Lung (tissue), 12 donors: ENCODE data around the gene SVIL. TPM values are rescaled to one million over a fixed set of nuclear protein-coding genes. Genes with fewer than 3 reads are reported as not detected.

Experiments used
- ATAC-seq: fragments of 200-7000 bp; cut with Tn5 transposase; one replicate; pipeline ENCODE4 v1.9.1; 2020; ENCODE audit warnings: moderate number of reproducible peaks; ENCODE audit not compliant: insufficient read depth, low FRiP score
- DNase-seq, 3 donors: peaks; one replicate each; pipeline ENCODE4 v3.0.0-alpha.2; 2013 to 2017
- H3K27ac ChIP-seq, 2 donors: one replicate each; pipeline ENCODE4 v1.5.1; 2013; ENCODE audit warnings: mild to moderate bottlenecking in 2 of 2, moderate library complexity in 2 of 2, control low read depth in 1 of 2, inconsistent platforms in 1 of 2, low read depth in 1 of 2, low read length in 1 of 2
- H3K27me3 ChIP-seq, 3 donors: one replicate each; pipeline ENCODE4 v1.5.1; 2013; ENCODE audit warnings: low read length in 2 of 3; ENCODE audit not compliant: control insufficient read depth in 3 of 3, insufficient read depth in 3 of 3
- H3K36me3 ChIP-seq, 4 donors: one replicate each; pipeline ENCODE4 v1.5.1; 2013; ENCODE audit warnings: low read length in 4 of 4, mild to moderate bottlenecking in 1 of 4, moderate library complexity in 1 of 4; ENCODE audit not compliant: control insufficient read depth in 4 of 4, insufficient read depth in 4 of 4
- H3K4me1 ChIP-seq, 5 donors: one replicate each; pipeline ENCODE4 v1.5.1; 2013; ENCODE audit warnings: low read length in 5 of 5, mild to moderate bottlenecking in 2 of 5, moderate library complexity in 1 of 5; ENCODE audit not compliant: control insufficient read depth in 5 of 5, insufficient read depth in 5 of 5
- H3K4me3 ChIP-seq: one replicate; pipeline ENCODE4 v1.5.1; 2013; ENCODE audit warnings: mild to moderate bottlenecking, control low read depth, moderate library complexity
- H3K9ac ChIP-seq, 2 donors: one replicate each; pipeline ENCODE4 v1.5.1; 2013; ENCODE audit warnings: low read length in 2 of 2, control low read depth in 1 of 2; ENCODE audit not compliant: insufficient read depth in 1 of 2
- H3K9me3 ChIP-seq, 4 donors: one replicate each; pipeline ENCODE4 v1.5.1; 2013; ENCODE audit warnings: low read length in 3 of 4, mild to moderate bottlenecking in 1 of 4, moderate library complexity in 1 of 4; ENCODE audit not compliant: control insufficient read depth in 4 of 4, insufficient read depth in 3 of 4
- CTCF ChIP-seq: IDR thresholded peaks from 2 replicates; pipeline ENCODE4 v1.5.1; 2012; ENCODE audit warnings: mild to moderate bottlenecking; ENCODE audit errors: control extremely low read depth, extremely low read depth
- WGBS, 2 donors: extraction: QIAGEN DNeasy Blood & Tissue Kit; methylation state at CpG; one replicate each; pipeline ENCODE4 v1.1.7; 2013; 5-methylcytosine and 5-hydroxymethylcytosine counted together
- polyA plus RNA-seq, 2 donors: library from polyadenylated mRNA; stranded (reverse); fragments of 200-250 nt; gene quantifications; one replicate each; pipeline ENCODE4 v1.2.1, GENCODE V29; 2013
- total RNA-seq, 2 donors: library from RNA; depleted of rRNA in 1 of 2; stranded (reverse); fragments of >200 nt in 1 of 2; gene quantifications; one replicate each; pipeline ENCODE4 v1.2.1, GENCODE V29; 2014 to 2021
- donor health status: control.
- donor health status: control.
- donor health status: Bipolar disorder and iron deficiency.
- donor health status: healthy.
- donor health status: DM: yes; HTN: yes; CAD: no.

Gene SVIL
- total and polyA plus RNA-seq, 4 donors = 13.6 to 117 (median 44.0) TPM

- ATAC-seq (no peak), DNase-seq (no peak)
- WGBS, 2 donors = 82 to 92% methylated on average over 12 of the region's 12 CpGs
- no peak for TF ChIP-seq CTCF
- Histone ChIP-seq H3K4me3 (no peak overlapping the region), H3K27ac (peak overlapping the region in 1 of 2 donors; percentile 85), H3K9ac (no peak overlapping the region), H3K27me3 (no peaks in the 10 kb centered on the region), H3K4me1 (peaks cover 0 to 15% (median 0%) of the 10 kb centered on the region in 5 donors), H3K9me3 (no peaks in the 10 kb centered on the region), H3K36me3 (peaks cover 0 to 9% (median 1%) of the 10 kb centered on the region in 4 donors)
Measured at GRCh38 chr10:29643771-29644501, 9.2 kb upstream of the SVIL start.

DNA sequence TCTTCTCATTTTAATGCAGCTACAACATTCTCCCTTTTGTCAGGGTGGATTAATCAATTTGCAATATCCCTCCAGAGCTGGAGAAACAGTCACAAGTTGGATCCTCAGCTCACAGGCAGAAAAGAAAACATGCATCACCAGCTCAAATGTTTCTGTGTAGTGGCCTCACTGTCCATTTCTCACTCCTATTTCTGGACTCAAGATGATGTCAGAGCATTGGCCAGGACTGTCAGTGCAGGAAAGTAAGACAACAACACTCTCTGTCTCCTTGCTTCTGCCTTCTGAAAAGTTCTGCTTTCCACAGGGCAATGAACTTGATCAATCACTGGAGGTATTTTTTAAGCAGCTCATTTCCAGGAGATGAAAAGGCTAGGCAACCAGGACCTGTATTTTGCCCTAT lies 8.2 kb upstream of the SVIL start:
- H3K4me1 ChIP-seq = peaks cover 0 to 11% (median 0%) of the 10 kb centered on the region in 5 donors
- no peak for ATAC-seq
- peak in 1 of 3 donors; percentile 53 for DNase-seq
- H3K9ac ChIP-seq = no peak overlapping the region
- H3K27ac ChIP-seq = peak overlapping the region; percentile 19 to 85
- TF ChIP-seq CTCF = no peak
- H3K4me3 ChIP-seq = no peak overlapping the region
- no peaks in the 10 kb centered on the region for H3K27me3 ChIP-seq
- peaks cover 0 to 9% (median 1%) of the 10 kb centered on the region in 4 donors for H3K36me3 ChIP-seq
- no peaks in the 10 kb centered on the region for H3K9me3 ChIP-seq

GRCh38 chr10:29637537-29637936 lies 2.8 kb upstream of the SVIL start:
- no peak overlapping the region for H3K9ac ChIP-seq
- WGBS, 2 donors = 97 to 99% methylated on average over 3 of the region's 3 CpGs
- H3K4me1 ChIP-seq = peaks cover 0 to 13% (median 10%) of the 10 kb centered on the region in 5 donors
- peaks cover 0 to 9% (median 0%) of the 10 kb centered on the region in 4 donors for H3K36me3 ChIP-seq
- TF ChIP-seq CTCF = no peak
- H3K27ac ChIP-seq = no peak overlapping the region
- no peaks in the 10 kb centered on the region for H3K9me3 ChIP-seq
- no peaks in the 10 kb centered on the region for H3K27me3 ChIP-seq
- ATAC-seq = no peak
- H3K4me3 ChIP-seq = no peak overlapping the region
- DNase-seq = no peak
